ENCODE results near the gene LRRC10.
"Not testable (repeated sequence)": the region's sequence is repeated elsewhere in the genome, so short reads cannot be mapped to it uniquely, and the experiment has no call there.

DNA sequence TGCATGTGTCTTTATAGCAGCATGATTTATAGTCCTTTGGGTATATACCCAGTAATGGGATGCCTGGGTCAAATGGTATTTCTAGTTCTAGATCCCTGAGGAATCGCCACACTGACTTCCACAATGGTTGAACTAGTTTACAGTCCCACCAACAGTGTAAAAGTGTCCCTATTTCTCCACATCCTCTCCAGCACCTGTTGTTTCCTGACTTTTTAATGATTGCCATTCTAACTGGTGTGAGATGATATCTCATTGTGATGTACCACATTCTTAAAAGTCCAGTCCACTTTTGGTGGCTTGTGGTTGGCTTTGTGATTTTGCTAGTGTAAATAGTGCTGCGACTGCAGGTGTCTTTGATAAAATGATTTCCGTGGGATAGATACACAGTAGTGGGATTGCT, 6.4 kb downstream of the LRRC10 start:
- TF ChIP-seq POLR2A (IDR thresholded peaks at IDR 0.05; ENCODE audit: low read length); GATA1 (IDR thresholded peaks at IDR 0.05; ENCODE audit: low read depth, low read length): not testable (repeated sequence)
